ENCODE measurements around the gene TMEM200C.
"Not testable (repeated sequence)": the region's sequence is repeated elsewhere in the genome, so short reads cannot be mapped to it uniquely, and the experiment has no call there.

GRCh38 chr18:5862127-5862526 lies 33.2 kb downstream of the TMEM200C start:
- not testable (repeated sequence) for TF ChIP-seq CTCF (conservative IDR thresholded peaks at IDR 0.05; ENCODE audit: low read length); EZH2phosphoT487 (IDR thresholded peaks at IDR 0.05; ENCODE audit: borderline replicate concordance, low read depth, low read length)

Data from OCI-LY7 (cell line).